ENCODE measurements around the gene PRG2.

The PRG2 gene

GRCh38 chr11:57392066-57392762 lies 1.8 kb upstream of the PRG2 start:
- Histone ChIP-seq H3K27me3 (ENCODE audit: insufficient read depth, low read depth, severe bottlenecking) (peaks cover 53% of the 10 kb centered on the region), H3K27ac (no peak overlapping the region), H3K4me3 (ENCODE audit: low read depth, low read length) (no peak overlapping the region), H3K36me3 (no peaks in the 10 kb centered on the region), H3K9me3 (ENCODE audit: severe bottlenecking) (no peaks in the 10 kb centered on the region)
- no peak for DNase-seq
- TF ChIP-seq CTCF (IDR thresholded peaks at IDR 0.05; ENCODE audit: low read depth, low read length), result no peak

GRCh38 chr11:57391539-57391938 lies 1.1 kb upstream of the PRG2 start:
- Histone ChIP-seq H3K27me3 (ENCODE audit: insufficient read depth, low read depth, severe bottlenecking) (peaks cover 52% of the 10 kb centered on the region), H3K9me3 (ENCODE audit: severe bottlenecking) (no peaks in the 10 kb centered on the region), H3K4me3 (ENCODE audit: low read depth, low read length) (no peak overlapping the region), H3K27ac (no peak overlapping the region), H3K36me3 (no peaks in the 10 kb centered on the region)
- TF ChIP-seq CTCF (IDR thresholded peaks at IDR 0.05; ENCODE audit: low read depth, low read length), result no peak
- DNase-seq, result no peak

GRCh38 chr11:57391111-57391510 lies 661 bp upstream of the PRG2 start:
- Histone ChIP-seq H3K36me3 (no peaks in the 10 kb centered on the region), H3K9me3 (ENCODE audit: severe bottlenecking) (no peaks in the 10 kb centered on the region), H3K27ac (no peak overlapping the region), H3K4me3 (ENCODE audit: low read depth, low read length) (no peak overlapping the region), H3K27me3 (ENCODE audit: insufficient read depth, low read depth, severe bottlenecking) (peaks cover 48% of the 10 kb centered on the region)
- no peak for DNase-seq
- no peak for TF ChIP-seq CTCF (IDR thresholded peaks at IDR 0.05; ENCODE audit: low read depth, low read length)

GRCh38 chr11:57387289-57388030 lies 3.0 kb downstream of the PRG2 start:
- Histone ChIP-seq H3K9me3 (ENCODE audit: severe bottlenecking) (no peaks in the 10 kb centered on the region), H3K36me3 (no peaks in the 10 kb centered on the region), H3K4me3 (ENCODE audit: low read depth, low read length) (no peak overlapping the region), H3K27ac (no peak overlapping the region), H3K27me3 (ENCODE audit: insufficient read depth, low read depth, severe bottlenecking) (peaks cover 46% of the 10 kb centered on the region)
- DNase-seq, result peak; percentile 12
- TF ChIP-seq CTCF (IDR thresholded peaks at IDR 0.05; ENCODE audit: low read depth, low read length), result peak; percentile 22; the same call in 1 of the 2 replicates

GRCh38 chr11:57386178-57386940 lies 4.1 kb downstream of the PRG2 start:
- Histone ChIP-seq H3K27ac (no peak overlapping the region), H3K4me3 (ENCODE audit: low read depth, low read length) (no peak overlapping the region), H3K27me3 (ENCODE audit: insufficient read depth, low read depth, severe bottlenecking) (peaks cover 47% of the 10 kb centered on the region), H3K36me3 (no peaks in the 10 kb centered on the region), H3K9me3 (ENCODE audit: severe bottlenecking) (no peaks in the 10 kb centered on the region)
- TF ChIP-seq CTCF (IDR thresholded peaks at IDR 0.05; ENCODE audit: low read depth, low read length), result no peak
- peak; percentile 78 for DNase-seq
